Islet of Langerhans (tissue), 1 donor: Measurements from ENCODE around the gene PGA3.
A peak's percentile ranks its signal among the peaks of the same experiment; 100 is the strongest.
"Not testable (repeated sequence)": the region's sequence is repeated elsewhere in the genome, so short reads cannot be mapped to it uniquely, and the experiment has no call there.

Experiments used
- FAIRE-seq: peaks from one replicate; lab custom pipeline; 2011; peaks lifted over from hg19 to GRCh38; lab: Jason Lieb, UNC

PGA3 gene

DNA sequence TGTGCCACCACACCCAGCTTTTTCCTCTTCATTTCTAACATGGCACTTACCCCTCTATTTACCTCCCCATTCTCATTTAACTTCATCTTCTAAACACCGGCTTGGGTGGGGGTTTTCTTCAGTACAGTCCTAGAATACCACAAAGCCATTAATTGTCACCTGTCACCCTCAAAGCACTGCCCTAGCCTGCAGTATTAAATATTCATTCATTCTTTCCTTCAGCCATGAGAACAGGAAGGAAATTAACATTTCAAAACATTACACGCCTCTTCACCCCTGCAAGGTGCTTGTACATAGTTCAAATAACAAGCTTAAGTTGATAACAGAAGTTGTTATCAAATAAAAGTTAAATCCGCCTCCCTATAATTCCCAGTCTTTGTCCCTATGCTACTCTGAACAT lies 31.4 kb upstream of the PGA3 start:
- FAIRE-seq: no peak

DNA sequence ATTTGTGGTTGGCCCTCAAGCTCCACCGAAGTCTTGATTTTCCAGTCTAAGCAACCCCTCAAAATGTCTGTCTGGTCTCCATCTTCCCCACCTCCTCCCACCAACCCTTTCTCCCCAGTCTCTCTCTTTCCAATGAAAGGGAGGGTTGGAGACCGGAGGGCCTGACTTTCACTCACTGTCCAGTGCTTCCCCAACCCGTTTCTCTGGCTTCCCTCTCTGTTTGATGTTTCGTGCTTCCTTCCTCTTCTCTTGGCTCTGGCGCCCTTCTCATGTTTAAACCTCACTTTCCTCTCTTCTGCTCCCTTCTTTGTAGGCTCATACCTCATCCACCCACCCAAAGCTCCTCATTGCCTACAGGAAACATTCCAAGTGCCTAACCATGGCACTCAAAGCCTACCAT lies 31.0 kb upstream of the PGA3 start:
- no peak for FAIRE-seq

DNA sequence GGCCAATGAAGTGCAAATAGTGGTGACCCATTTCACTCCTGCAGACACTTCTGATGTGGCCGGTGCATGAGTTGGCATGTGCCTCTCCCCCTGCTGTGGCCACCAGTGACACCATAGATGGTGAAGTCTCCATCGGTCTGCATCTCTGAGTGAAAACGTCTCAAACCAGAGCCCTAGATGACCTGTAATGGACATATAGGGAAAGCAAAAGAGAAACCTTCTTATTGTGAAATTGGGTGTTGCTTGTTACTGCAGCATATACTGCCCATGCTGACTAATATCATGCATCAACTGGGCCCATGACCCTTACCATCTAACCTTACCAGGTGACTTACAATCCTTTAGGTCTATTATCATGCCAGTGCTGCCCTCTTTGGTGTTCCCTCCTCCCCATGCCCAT lies 30.4 kb upstream of the PGA3 start:
- FAIRE-seq: no peak

- FAIRE-seq: no peak
These were observed 29.9 kb upstream of the PGA3 start for GRCh38 chr11:61173456-61173855.

- FAIRE-seq: no peak
These were observed 29.0 kb upstream of the PGA3 start for GRCh38 chr11:61174273-61174672.

DNA sequence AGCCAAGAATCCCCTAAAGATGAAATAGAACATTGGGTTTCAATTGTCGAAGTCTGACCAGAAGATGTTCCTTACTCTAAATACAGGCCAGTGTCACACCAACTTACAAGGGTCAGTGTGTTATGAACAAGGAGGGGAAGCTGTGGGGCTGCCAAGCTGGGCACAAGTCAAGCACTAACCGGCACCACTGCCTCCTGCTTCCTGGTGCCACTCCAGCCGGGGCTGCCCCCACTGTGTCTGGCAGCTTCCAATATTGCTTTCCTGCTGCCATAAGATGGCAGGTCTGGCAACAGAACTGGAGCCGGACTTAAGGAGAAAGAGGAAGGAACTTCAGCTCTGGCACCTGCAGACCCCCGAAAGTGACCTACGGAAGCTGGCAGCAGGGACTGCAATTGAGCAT lies 28.4 kb upstream of the PGA3 start:
- no peak for FAIRE-seq

- FAIRE-seq: no peak
These were observed 26.9 kb upstream of the PGA3 start for GRCh38 chr11:61176446-61176845.

DNA sequence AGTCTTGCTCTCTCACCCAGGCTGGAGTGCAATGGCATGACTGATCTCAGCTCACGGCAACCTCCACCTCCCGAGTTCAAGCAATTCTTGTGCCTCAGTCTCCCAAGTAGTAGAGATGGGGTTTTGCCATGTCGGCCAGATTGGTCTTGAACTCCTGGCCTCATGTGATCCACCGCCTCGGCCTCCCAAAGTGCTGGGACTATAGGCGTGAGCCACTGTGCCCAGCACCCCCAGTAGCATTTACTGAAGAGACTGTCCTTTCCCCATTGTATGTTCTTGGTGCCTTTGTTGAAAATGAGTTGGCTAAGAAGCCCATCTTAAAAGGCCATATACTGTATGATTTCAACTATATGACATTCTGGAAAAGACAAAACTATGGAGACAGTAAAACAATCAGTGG lies 23.1 kb upstream of the PGA3 start:
- not testable (repeated sequence) for FAIRE-seq

GRCh38 chr11:61181489-61181888 lies 21.8 kb upstream of the PGA3 start:
- FAIRE-seq: no peak

DNA sequence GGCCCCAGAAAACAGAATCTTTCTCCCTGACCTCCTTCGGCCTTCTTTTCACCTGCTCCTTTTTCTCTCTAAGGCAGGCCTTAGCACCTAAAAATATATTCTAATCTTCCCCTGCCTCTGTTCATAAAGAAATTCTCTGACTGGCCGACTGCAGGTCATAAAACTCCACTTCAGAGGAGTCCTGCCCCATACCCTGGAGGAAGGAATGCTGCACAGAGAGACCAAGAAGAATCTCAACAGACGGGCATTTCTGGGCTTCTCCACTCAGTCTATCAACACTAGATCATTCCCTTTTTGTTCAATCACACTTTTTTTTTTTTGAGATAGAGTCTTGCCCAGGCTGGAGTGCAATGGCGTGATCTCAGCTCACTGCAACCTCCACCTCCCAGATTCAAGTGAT lies 19.7 kb upstream of the PGA3 start:
- no peak for FAIRE-seq

GRCh38 chr11:61186504-61186903 lies 16.8 kb upstream of the PGA3 start:
- FAIRE-seq: no peak

GRCh38 chr11:61187505-61188130 lies 15.7 kb upstream of the PGA3 start:
- FAIRE-seq: peak; percentile 17

DNA sequence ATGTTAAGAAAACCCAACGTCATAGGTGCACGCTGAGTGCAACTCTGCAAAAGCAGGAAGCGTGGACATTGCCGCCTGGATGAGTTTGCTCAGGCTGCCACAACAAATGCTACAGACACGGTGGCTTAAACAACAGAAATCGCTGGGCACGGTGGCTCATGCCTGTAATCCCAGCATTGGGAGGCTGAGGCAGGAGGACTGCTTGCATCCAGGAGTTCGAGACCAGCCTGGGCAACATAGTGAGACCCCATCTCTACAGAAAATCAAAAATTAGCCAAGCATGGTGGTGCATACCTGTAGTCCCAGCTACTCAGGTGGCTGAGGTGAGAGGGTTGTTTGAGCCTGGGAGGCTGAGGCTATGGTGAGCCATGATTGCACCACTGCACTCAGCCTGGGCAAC lies 13.4 kb upstream of the PGA3 start:
- no peak for FAIRE-seq

DNA sequence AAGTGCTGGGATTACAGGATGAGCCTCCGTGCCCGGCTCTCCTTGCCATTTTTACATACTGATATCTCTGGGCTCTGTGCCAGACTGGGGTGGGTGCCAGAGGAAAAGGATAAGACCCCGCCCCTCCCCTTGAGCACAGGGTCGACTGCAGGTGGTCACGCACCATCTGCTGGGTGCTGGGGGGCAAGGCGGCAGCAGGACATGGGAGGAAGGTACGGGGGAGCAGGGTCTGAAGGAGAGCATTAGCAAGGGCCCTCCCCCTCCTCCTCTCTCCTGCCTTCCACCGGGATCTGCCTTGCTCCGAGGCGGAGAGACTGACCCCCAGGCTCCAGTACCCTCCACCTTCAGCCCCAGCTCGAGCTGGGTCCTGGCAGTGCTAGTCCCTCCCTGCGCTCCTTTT lies 9.7 kb upstream of the PGA3 start:
- no peak for FAIRE-seq

- no peak for FAIRE-seq
These were observed 9.1 kb upstream of the PGA3 start for GRCh38 chr11:61194169-61194671.

DNA sequence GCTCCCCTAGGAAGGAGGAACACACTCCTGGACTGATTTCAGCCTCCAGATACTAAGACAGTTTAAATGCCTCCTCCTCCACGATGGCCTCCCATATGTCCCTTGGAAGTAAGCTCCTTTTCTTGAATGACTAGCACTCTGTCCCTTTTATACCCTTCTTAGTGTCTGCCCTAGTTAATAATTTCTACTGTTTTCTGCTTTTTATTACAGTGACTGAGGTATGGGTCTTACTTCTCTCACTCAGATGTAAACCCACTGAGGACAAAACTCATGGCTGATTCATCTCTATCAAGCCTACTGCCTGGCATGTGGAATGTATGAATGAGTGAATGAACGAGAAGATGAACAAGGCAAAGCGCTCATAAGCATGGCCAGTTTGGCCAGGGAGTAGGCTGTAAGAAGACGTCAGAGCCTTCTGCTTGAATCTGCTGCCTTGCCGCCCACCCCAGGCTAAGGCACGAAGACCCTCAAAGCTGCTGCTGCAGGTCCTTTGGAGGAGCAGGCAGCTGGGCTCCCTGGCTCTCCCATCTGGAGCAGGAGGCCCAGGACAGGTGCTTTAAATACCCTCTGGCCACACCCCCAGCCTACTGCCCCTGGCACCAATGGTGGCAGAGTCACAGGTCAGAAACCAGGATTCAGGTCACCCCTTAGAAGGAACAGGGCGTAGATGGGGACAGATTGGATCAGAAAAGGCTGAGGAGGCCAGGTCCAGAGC lies 8.2 kb upstream of the PGA3 start:
- no peak for FAIRE-seq

DNA sequence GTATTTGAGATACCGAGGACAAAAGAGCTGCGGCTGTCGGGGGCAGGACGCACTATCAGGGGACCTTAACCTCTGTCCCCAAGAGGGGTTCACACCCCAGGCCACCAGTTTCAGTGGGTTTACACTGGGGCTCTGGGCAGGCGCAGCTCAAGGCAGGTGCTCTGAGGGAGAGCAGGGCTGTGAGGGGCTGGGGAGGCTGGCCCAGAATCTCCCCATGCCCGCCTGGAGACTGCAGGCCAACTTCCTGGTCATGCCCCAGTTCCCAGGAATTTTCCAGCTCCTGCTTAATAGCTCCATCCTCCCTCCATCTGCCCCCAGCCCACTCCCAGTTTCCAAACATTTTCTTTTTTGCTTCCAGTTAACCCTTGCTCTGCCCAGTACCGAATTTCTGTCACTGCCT lies 7.6 kb upstream of the PGA3 start:
- no peak for FAIRE-seq

DNA sequence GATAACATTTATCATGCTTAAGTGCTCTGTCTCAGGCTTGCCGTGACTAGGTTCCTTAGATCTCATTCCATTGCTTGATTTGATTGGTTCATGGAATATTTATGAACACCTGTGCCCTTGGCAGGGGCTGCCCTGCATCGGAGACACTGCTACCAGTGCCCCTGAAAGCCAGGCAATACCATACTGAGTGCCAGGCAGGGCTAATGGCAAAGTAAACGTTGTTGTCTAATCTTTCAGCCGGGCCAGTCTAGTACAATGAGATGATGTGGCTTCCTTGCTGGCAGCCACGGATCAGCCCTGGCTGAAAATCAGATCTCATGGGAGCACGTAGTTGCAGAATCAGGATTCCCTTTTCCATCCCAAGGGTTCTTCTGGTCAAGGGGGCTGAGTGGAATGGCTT lies 5.0 kb upstream of the PGA3 start:
- no peak for FAIRE-seq

DNA sequence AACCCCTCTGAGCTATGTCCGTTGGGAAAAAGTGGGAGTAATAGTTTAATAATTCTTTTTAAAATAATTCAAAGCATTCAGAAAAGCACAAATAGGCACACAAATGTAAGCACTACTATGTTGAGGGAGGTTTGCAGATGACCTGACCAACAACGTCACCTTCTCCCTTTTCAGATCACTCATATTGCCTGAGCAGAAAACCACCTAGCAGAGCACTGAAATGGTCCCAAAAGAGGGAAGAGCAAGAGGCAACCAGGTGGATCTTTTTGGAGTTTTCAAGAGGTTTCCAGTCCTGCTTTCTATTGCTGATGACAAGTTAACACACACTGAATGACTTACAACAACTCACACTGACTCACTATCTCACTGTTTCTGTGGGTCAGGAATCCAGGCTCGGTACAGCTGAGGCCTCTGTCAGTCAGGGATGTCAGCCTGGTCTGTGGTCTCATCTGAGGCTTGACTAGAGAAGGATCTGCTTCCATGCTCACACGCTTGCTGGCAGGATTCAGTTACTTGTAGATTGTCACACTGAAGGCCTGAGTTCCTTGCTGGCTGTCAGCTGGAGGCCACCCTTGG lies 4.3 kb upstream of the PGA3 start:
- FAIRE-seq: no peak

DNA sequence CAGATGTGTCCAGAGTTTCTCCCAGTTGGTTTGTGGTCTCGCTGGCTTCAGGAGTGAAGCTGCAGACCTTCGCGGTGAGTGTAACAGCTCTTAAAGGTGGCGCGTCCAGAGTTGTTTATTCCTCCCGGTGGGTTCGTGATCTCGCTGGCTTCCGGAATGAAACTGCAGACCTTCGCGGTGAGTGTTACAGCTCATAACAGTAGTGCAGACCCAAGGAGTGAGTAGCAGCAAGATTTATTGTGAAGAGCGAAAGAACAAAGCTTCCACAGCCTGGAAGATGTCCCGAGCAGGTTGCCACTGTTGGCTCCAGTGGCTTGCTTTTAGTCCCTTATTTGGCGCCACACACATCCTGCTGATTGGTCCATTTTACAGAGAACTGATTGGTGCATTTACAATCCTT lies 1.8 kb upstream of the PGA3 start:
- FAIRE-seq: no peak

- FAIRE-seq: not testable (repeated sequence)
These were observed 558 bp downstream of the PGA3 start for GRCh38 chr11:61203873-61204272.

- not testable (repeated sequence) for FAIRE-seq
These were observed 1.3 kb downstream of the PGA3 start for GRCh38 chr11:61204502-61205059.

DNA sequence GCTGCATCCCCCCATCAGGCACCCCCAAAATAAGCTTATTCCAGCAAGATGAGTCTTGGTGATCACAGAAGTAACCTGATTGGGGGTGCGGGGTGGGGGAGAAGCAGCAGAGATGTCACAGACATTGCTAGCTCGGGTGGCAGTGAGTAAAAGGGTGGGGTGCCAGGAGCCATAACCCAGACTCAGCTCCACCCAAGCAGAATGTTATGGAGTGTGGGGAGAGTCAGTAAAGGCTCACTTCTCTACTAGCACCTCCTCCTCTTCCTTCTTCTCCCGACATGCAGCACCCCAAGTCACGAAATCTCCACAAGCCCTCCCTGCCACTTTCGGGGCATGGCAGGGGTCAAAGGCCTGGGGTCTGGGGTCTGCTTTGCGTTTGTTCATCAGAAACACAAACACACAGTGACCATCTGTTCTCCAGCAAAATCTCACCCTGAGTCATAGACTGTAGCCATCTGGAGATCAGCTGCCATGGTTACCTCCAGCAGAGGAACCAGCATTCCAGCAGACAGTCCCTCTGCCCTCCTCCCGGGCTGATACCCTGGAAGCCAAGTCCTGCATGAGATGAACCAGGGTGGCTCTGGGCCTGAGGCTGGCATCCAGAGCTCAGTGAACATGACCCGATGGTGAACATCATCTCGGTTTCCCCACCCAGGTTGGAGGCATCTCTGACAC lies 4.5 kb downstream of the PGA3 start:
- FAIRE-seq: not testable (repeated sequence)
